ENCODE data around the gene SLX4.

Gene SLX4

GRCh38 chr16:3566990-3567389 lies 44.4 kb downstream of the SLX4 start:
- H3K4me3 ChIP-seq (replicated peaks in 1 of 2; ENCODE audit: low read depth in 2 of 2, low read length in 2 of 2), result no peak overlapping the region
- no peak for DNase-seq (ENCODE audit: low read depth in 2 of 2)
- TF ChIP-seq CTCF (IDR thresholded peaks at IDR 0.05; ENCODE audit: low read depth, low read length), result no peak

- H3K4me3 ChIP-seq (replicated peaks in 1 of 2; ENCODE audit: low read depth in 2 of 2, low read length in 2 of 2), result no peak overlapping the region
- DNase-seq (ENCODE audit: low read depth in 2 of 2), result no peak
- TF ChIP-seq CTCF (IDR thresholded peaks at IDR 0.05; ENCODE audit: low read depth, low read length), result no peak
These were observed 46.6 kb downstream of the SLX4 start for GRCh38 chr16:3564889-3565141.

- TF ChIP-seq CTCF (IDR thresholded peaks at IDR 0.05; ENCODE audit: low read depth, low read length), result no peak
- DNase-seq (ENCODE audit: low read depth in 2 of 2), result no peak
- H3K4me3 ChIP-seq (replicated peaks in 1 of 2; ENCODE audit: low read depth in 2 of 2, low read length in 2 of 2), result no peak overlapping the region
These were observed 47.1 kb downstream of the SLX4 start for GRCh38 chr16:3564130-3564888.

- DNase-seq (ENCODE audit: low read depth in 2 of 2), result no peak
- no peak overlapping the region for H3K4me3 ChIP-seq (replicated peaks in 1 of 2; ENCODE audit: low read depth in 2 of 2, low read length in 2 of 2)
- no peak for TF ChIP-seq CTCF (IDR thresholded peaks at IDR 0.05; ENCODE audit: low read depth, low read length)
These were observed 48.4 kb downstream of the SLX4 start for GRCh38 chr16:3562914-3563480.

GRCh38 chr16:3561626-3562025 lies 49.8 kb downstream of the SLX4 start:
- TF ChIP-seq CTCF (IDR thresholded peaks at IDR 0.05; ENCODE audit: low read depth, low read length), result no peak
- DNase-seq (ENCODE audit: low read depth in 2 of 2), result no peak
- no peak overlapping the region for H3K4me3 ChIP-seq (replicated peaks in 1 of 2; ENCODE audit: low read depth in 2 of 2, low read length in 2 of 2)

- H3K4me3 ChIP-seq (replicated peaks in 1 of 2; ENCODE audit: low read depth in 2 of 2, low read length in 2 of 2), result no peak overlapping the region
- no peak for DNase-seq (ENCODE audit: low read depth in 2 of 2)
- no peak for TF ChIP-seq CTCF (IDR thresholded peaks at IDR 0.05; ENCODE audit: low read depth, low read length)
These were observed 57.0 kb downstream of the SLX4 start for GRCh38 chr16:3554351-3554928.
